GM23338 (cell line): ENCODE results near the gene CARTPT. TPM values are rescaled to one million over a fixed set of nuclear protein-coding genes. Genes with fewer than 3 reads are reported as not detected.

Experiments used
- ATAC-seq: fragments of 200-7000 bp; cut with Tn5 transposase; 3 replicates; pipeline ENCODE4 v1.9.1; 2020
- DNase-seq: peaks from one replicate; pipeline ENCODE4 v3.0.0-alpha.2; 2015; ENCODE audit warnings: low spot score
- H2AFZ ChIP-seq: fragments of 200-600 bp; sonication (generic); 2 replicates; pipeline ENCODE4 v1.8.0; 2016; ENCODE audit warnings: antibody characterized with exemption, mild to moderate bottlenecking, moderate library complexity
- H3F3A ChIP-seq: fragments of 200-600 bp; sonication (generic); replicated peaks from 2 replicates; pipeline ENCODE4 v1.8.0; 2017; ENCODE audit warnings: antibody characterized with exemption, mixed run types, low read depth
- H3K27ac ChIP-seq: fragments of 200-600 bp; sonication (generic); 2 replicates; pipeline ENCODE4 v1.6.1; 2016; ENCODE audit warnings: low read depth
- H3K27me3 ChIP-seq: fragments of 200-600 bp; sonication (generic); 2 replicates; pipeline ENCODE4 v1.8.0; 2016; ENCODE audit warnings: mild to moderate bottlenecking, mixed run types, moderate library complexity; ENCODE audit not compliant: insufficient read depth
- H3K36me3 ChIP-seq: fragments of 200-600 bp; sonication (generic); 2 replicates; pipeline ENCODE4 v1.8.0; 2016; ENCODE audit warnings: mild to moderate bottlenecking; ENCODE audit not compliant: insufficient read depth
- H3K4me1 ChIP-seq: fragments of 200-600 bp; sonication (generic); 2 replicates; pipeline ENCODE4 v1.8.0; 2016; ENCODE audit warnings: mild to moderate bottlenecking, moderate library complexity; ENCODE audit not compliant: insufficient read depth
- H3K4me2 ChIP-seq: fragments of 200-600 bp; sonication (generic); 2 replicates; pipeline ENCODE4 v1.7.1; 2017; ENCODE audit warnings: mixed run types
- H3K4me3 ChIP-seq: fragments of 200-600 bp; sonication (generic); 2 replicates; pipeline ENCODE4 v1.6.1; 2016; ENCODE audit warnings: mixed run types
- H3K79me2 ChIP-seq: fragments of 200-600 bp; sonication (generic); replicated peaks from 2 replicates; pipeline ENCODE4 v1.8.0; 2017; ENCODE audit warnings: mild to moderate bottlenecking; ENCODE audit not compliant: insufficient read depth
- H3K9me2 ChIP-seq: fragments of 200-600 bp; sonication (generic); 2 replicates; pipeline ENCODE4 v1.8.0; 2017; ENCODE audit not compliant: insufficient read depth
- H4K20me1 ChIP-seq: fragments of 200-600 bp; sonication (generic); replicated peaks from 2 replicates; pipeline ENCODE4 v1.8.0; 2017; ENCODE audit warnings: mild to moderate bottlenecking; ENCODE audit not compliant: insufficient read depth
- H3K27ac Mint-ChIP-seq: 2 replicates; pipeline ENCODE4 v1.8.0; 2020; ENCODE audit warnings: inconsistent platforms, mild to moderate bottlenecking, moderate library complexity, mixed read lengths
- H3K27me3 Mint-ChIP-seq: 3 replicates; pipeline ENCODE4 v1.8.0; 2022; ENCODE audit warnings: low read depth, mild to moderate bottlenecking, moderate library complexity, mixed read lengths, inconsistent platforms; ENCODE audit not compliant: insufficient read depth, poor library complexity
- H3K36me3 Mint-ChIP-seq: 3 replicates; pipeline ENCODE4 v1.8.0; 2021; ENCODE audit warnings: low read depth, mild to moderate bottlenecking, inconsistent platforms, moderate library complexity, mixed read lengths
- H3K4me1 Mint-ChIP-seq: 3 replicates; pipeline ENCODE4 v1.8.0; 2020; ENCODE audit warnings: mild to moderate bottlenecking, inconsistent platforms, mixed read lengths
- H3K4me3 Mint-ChIP-seq: 3 replicates; pipeline ENCODE4 v1.8.0; 2021; ENCODE audit warnings: moderate library complexity, mild to moderate bottlenecking, inconsistent platforms, mixed read lengths
- H3K9me3 Mint-ChIP-seq: 3 replicates; pipeline ENCODE4 v1.8.0; 2020; ENCODE audit warnings: moderate library complexity, mild to moderate bottlenecking, inconsistent platforms, mixed read lengths
- ETS1 ChIP-seq: IDR thresholded peaks from 2 replicates; pipeline ENCODE4 v1.6.1; 2016; ENCODE audit warnings: antibody characterized with exemption
- EZH2 ChIP-seq: fragments of 200-600 bp; sonication (generic); IDR thresholded peaks from one replicate; pipeline ENCODE4 v1.8.0; 2017; ENCODE audit warnings: antibody characterized with exemption, mild to moderate bottlenecking, low read depth; ENCODE audit not compliant: unreplicated experiment
- NANOG ChIP-seq: IDR thresholded peaks from 2 replicates; pipeline ENCODE4 v1.6.1; 2016; ENCODE audit warnings: antibody characterized with exemption, borderline replicate concordance
- REST ChIP-seq: IDR thresholded peaks from one replicate; pipeline ENCODE4 v1.6.1; 2018; ENCODE audit warnings: antibody characterized with exemption; ENCODE audit not compliant: unreplicated experiment
- ZNF114 ChIP-seq: fragments of 250-450 bp; sonication (Bioruptor Pico); IDR thresholded peaks from 2 replicates; pipeline ENCODE4 v1.5.0; 2020; ENCODE audit warnings: mild to moderate bottlenecking, moderate library complexity
- ZNF462 ChIP-seq: fragments of 250-450 bp; sonication (Bioruptor Pico); IDR thresholded peaks from 2 replicates; pipeline ENCODE4 v1.5.0; 2020; ENCODE audit warnings: mild to moderate bottlenecking, moderate library complexity
- polyA plus RNA-seq: library from polyadenylated mRNA; unstranded; fragments of >200 nt; fragmentation: Nextera tagmentation; extraction: Ambion mirVana; gene quantifications from 2 replicates; pipeline ENCODE4 v1.2.1, GENCODE V29; 2016
- total RNA-seq: library from RNA; depleted of rRNA; stranded (reverse); fragments of >200 nt; shearing (Covaris generic); gene quantifications from 2 replicates; pipeline ENCODE4 v1.2.3, GENCODE V29; 2014

CARTPT gene
- total and polyA plus RNA-seq, 2 experiments from 2014 or later: not detected

GRCh38 chr5:71767661-71768060 is 48.6 kb downstream of the CARTPT start:
- Histone ChIP-seq H3K4me2 (no peak overlapping the region), H3K4me1 (peaks cover 7% of the 10 kb centered on the region; the same call in 1 of the 2 replicates), H4K20me1 (no peaks in the 10 kb centered on the region), H3K27ac (no peak overlapping the region), H3K79me2 (no peaks in the 10 kb centered on the region), H3K36me3 (no peaks in the 10 kb centered on the region), H3K9me2 (no peaks in the 10 kb centered on the region), H3K4me3 (no peak overlapping the region), H2AFZ (no peak overlapping the region), H3F3A (no peaks in the 10 kb centered on the region), H3K27me3 (no peaks in the 10 kb centered on the region)
- no peak for DNase-seq
- H3K4me3 Mint-ChIP-seq: no peak overlapping the region
- ATAC-seq: no peak
- no peak overlapping the region for H3K27ac Mint-ChIP-seq
- H3K27me3 Mint-ChIP-seq: peaks cover 4% of the 10 kb centered on the region
- H3K36me3 Mint-ChIP-seq: no peaks in the 10 kb centered on the region
- H3K4me1 Mint-ChIP-seq: peaks cover 22% of the 10 kb centered on the region
- TF ChIP-seq NANOG (no peak), REST (no peak), EZH2 (no peak), ZNF114 (CRISPR knock-in tag) (no peak)
- H3K9me3 Mint-ChIP-seq: no peaks in the 10 kb centered on the region

GRCh38 chr5:71769287-71769686 is 50.2 kb downstream of the CARTPT start:
- Mint-ChIP-seq H3K27me3 (peaks cover 4% of the 10 kb centered on the region), H3K4me3 (no peak overlapping the region), H3K9me3 (no peaks in the 10 kb centered on the region), H3K27ac (no peak overlapping the region), H3K36me3 (no peaks in the 10 kb centered on the region), H3K4me1 (peaks cover 22% of the 10 kb centered on the region)
- H3K27ac ChIP-seq: no peak overlapping the region
- H3K27me3 ChIP-seq: no peaks in the 10 kb centered on the region
- peaks cover 7% of the 10 kb centered on the region; the same call in 1 of the 2 replicates for H3K4me1 ChIP-seq
- H3F3A ChIP-seq: no peaks in the 10 kb centered on the region
- H3K4me2 ChIP-seq: no peak overlapping the region
- H4K20me1 ChIP-seq: no peaks in the 10 kb centered on the region
- no peak overlapping the region for H3K4me3 ChIP-seq
- ATAC-seq (peak; percentile 68), DNase-seq (peak; percentile 27)
- H3K36me3 ChIP-seq: no peaks in the 10 kb centered on the region
- H2AFZ ChIP-seq: no peak overlapping the region
- no peaks in the 10 kb centered on the region for H3K9me2 ChIP-seq
- H3K79me2 ChIP-seq: no peaks in the 10 kb centered on the region
- TF ChIP-seq ZNF462 (no peak), ZNF114 (CRISPR knock-in tag) (no peak), ETS1 (no peak), REST (no peak), NANOG (no peak), EZH2 (no peak)
